HG03575 (cell line): Measurements from ENCODE around the gene ADGRG3.
"Not testable (repeated sequence)": the region's sequence is repeated elsewhere in the genome, so short reads cannot be mapped to it uniquely, and the experiment has no call there.

Experiments used
- ATAC-seq: cut with Tn5 transposase; IDR thresholded peaks from one replicate; pipeline ENCODE4 v1.9.1; 2021; ENCODE audit not compliant: unreplicated experiment, insufficient number of reproducible peaks, low FRiP score; ENCODE audit errors: extremely low read depth

Gene ADGRG3

DNA sequence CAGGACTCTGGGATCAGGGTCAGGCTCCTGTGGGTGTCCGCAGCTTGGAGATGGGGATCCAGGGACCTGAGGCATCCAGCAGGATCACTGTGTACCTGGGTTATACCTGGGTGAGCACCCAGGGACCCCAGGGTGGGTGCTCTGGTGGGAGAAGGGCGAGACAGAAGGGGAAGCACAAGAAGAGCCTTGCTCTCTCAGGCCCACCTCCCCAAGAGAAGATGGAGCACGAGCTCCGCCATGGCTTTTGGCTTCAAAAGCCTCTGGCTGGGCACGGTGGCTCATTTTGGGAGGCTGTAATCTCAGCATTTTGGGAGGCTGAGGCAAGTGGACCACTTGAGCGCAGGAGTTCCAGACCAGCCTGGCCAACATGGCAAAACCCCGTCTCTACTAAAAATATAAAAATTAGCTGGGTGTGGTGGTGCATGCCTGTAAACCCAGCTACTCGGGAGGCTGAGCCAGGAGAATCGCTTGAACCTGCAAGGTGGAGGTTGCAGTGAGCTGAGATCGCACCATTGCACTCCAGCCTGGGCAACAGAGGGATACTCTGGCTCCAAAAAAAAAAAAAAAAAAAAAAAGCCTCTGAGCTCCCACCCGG, 35.4 kb downstream of the ADGRG3 start:
- no peak for ATAC-seq

- ATAC-seq = no peak
Measured at GRCh38 chr16:57704011-57704904, 36.2 kb downstream of the ADGRG3 start.

DNA sequence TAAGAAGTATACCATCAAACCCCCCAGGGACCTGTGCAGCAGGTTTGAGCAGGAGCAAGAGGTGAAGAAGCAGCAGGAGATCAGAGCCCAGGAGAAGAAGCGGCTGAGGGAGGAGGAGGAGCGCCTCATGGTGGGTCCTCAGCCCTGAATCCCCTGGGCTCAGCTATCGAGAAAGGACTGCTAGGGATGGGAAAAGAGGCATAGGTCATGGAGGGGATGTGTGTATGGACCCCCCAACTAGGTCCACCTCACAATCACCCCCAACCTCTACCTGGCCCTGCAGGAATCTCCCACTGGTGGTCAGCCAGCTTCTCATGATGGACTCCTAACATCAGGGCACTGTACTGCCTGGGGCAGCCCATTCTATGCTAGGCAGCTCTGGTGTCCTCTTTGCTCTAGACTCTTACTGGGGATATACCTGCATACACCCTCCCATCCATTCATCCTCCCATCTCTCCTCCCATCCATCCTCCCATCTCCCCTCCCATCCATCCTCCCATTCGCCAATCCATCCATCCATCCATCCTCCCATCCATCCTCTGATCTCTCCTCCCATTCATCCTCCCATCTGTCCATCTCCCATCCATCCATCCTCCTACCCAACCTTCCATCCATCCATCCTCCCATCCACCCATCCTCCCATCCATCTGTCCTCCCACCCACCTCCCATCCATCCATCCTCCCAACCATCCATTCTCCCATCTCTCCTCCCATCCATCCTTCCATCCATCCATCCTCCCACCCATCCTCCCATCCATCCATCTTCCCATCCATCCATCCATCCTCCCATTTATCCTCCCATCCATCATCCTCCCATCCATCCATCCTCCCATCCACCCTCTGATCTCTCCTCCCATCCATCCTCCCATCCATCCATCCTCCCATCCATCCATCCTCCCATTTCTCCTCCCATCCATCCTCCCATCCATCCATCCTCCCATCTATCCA, 37.1 kb downstream of the ADGRG3 start:
- ATAC-seq = no peak

DNA sequence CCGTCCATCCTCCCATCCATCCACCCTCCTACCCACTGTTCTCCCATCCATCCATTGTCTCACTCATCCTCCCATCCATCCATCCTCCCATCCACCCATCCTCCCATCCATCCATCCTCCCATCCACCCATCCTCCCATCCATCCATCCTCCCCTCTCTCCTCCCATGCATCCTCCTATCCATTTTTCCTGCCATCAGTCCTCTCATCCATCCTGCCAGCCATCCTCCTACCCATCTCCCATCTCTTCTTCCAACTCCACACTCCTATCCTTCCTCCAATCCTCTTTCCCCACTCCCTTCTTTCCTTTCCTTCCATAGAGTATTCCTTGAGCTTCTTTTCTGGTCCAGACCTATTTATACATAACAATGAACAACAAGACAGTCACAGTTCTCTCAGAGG, 38.6 kb downstream of the ADGRG3 start:
- no peak for ATAC-seq

DNA sequence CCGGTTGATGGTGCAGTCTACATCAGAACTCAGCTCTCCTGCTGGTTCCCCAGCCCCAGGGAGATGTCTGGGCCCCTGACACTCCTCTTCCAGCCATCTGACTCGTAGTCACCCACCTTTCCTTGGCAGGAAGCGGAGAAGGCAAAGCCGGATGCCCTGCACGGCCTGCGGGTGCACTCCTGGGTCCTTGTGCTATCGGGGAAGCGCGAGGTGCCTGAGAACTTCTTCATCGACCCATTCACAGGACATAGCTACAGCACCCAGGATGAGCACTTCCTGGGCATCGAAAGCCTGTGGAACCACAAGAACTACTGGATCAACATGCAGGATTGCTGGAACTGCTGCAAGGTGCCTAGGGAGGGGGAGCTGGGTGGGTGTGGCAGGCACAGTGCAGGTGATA, 39.2 kb downstream of the ADGRG3 start:
- no peak for ATAC-seq

- ATAC-seq = no peak
Measured at GRCh38 chr16:57708168-57708567, 40.1 kb downstream of the ADGRG3 start.

GRCh38 chr16:57709663-57710062, 41.6 kb downstream of the ADGRG3 start:
- ATAC-seq = no peak

DNA sequence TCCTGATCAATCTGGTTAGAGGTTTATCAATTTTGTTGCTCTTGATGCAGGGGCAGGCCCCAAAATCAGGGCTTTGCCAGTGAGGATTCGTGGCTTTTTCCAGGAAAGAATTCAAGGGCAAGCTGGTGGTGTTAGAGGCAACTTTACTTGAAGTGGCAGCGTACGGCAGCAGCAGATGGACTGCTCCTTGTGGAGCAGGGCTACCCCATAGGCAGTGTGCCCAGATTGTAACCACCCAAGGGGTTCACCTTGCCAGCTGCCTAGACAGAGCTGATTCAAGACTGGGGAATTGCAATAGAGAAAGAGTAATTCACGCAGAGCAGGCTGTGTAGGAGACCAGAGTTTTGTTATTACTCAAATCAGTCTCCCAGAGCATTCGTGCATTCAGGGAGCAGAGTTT, 43.2 kb downstream of the ADGRG3 start:
- ATAC-seq = no peak

GRCh38 chr16:57711993-57712392, 43.9 kb downstream of the ADGRG3 start:
- no peak for ATAC-seq

- ATAC-seq = not testable (repeated sequence)
Measured at GRCh38 chr16:57712569-57712968, 44.5 kb downstream of the ADGRG3 start.

DNA sequence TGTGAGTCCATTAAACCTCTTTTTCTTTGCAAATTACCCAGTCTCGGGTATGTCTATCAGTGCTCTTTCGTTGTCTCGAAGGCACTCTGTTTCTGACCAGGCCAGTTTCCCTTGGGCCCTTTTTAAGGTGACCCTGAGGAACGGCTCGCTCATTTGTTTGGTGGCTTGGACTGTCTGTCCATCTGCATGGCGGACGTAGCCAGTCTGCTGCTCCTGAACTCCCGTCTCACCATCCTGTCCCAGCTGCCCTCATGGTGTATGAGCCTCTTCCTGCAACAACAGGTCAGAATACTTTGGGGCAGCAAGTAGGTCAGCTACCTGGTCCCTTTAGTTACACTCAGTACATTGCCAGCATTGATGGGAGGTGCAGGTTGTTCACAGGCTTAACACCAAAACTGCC, 45.5 kb downstream of the ADGRG3 start:
- ATAC-seq = no peak

GRCh38 chr16:57714047-57714446, 45.9 kb downstream of the ADGRG3 start:
- no peak for ATAC-seq

DNA sequence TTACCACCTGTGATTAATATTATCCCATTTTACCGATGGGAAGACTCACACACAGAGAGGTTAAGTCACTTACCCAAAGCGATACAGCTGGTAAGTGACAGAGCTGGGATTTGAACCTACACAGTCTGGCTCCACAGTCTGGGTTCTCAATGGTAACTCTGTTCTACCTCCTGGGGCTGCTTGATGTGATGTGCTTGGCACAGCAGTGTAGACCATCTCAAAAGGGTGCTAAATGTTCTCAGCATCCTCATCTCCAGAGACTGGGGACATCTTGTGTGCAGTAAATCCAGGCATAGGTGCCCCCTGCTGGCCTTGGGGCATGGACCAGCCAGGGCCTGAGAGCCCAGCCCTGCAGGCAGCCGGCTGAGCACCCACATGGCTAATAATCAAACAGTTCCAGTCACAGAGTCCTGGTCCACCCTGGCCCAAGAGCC, 52.1 kb downstream of the ADGRG3 start:
- no peak for ATAC-seq

- no peak for ATAC-seq
Measured at GRCh38 chr16:57721356-57722209, 53.5 kb downstream of the ADGRG3 start.

DNA sequence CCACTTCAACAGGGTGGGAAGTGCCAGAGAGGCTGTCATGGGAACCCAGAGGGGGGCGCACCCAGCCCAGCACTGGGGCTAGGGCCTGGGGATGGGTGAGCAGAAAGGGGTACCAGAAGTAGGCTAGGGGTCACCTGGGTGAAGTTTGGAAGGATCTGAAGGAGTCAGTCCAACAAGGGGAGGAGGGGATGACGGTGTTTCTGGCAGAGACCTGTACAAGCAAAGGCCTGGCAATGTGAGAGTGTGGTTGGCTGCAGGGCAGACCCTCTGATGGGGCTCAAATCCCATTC, 54.0 kb downstream of the ADGRG3 start:
- no peak for ATAC-seq

DNA sequence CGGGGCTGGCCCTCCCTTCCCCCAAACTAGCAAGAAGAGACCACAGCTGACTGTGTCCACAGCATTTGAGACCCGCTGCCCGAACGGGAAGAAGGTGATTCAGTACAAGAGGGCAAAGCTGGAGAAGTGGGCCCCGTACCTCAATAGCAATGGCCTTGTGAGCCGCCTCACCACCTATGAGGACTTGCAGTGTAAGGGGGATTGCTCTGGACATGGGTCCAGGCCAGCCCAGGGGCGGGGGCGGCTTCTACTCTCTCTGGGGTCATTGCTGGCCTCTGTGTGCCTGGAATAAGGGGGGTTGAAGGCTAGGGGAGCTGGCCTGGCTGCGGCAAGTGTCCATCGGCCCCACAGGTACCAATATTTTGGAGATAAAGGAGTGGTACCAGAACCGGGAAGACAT, 54.5 kb downstream of the ADGRG3 start:
- ATAC-seq = no peak

- ATAC-seq = no peak
Measured at GRCh38 chr16:57723170-57723569, 55.1 kb downstream of the ADGRG3 start.

DNA sequence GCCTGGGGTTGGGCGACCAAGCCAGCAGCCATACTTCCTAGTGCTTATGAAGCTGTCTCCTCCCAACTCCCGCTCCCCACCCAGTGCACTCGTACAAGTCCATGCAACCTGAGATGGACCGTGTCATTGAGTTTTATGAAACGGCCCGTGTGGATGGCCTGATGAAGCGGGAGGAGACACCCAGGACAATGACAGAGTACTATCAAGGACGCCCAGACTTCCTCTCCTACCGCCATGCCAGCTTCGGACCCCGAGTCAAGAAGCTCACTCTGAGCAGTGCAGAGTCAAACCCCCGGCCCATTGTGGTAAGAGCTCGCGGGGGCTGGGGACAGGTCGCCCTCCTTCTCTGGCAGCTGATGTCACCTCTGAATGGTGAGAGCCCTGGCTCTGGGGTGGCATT, 56.4 kb downstream of the ADGRG3 start:
- ATAC-seq = no peak

DNA sequence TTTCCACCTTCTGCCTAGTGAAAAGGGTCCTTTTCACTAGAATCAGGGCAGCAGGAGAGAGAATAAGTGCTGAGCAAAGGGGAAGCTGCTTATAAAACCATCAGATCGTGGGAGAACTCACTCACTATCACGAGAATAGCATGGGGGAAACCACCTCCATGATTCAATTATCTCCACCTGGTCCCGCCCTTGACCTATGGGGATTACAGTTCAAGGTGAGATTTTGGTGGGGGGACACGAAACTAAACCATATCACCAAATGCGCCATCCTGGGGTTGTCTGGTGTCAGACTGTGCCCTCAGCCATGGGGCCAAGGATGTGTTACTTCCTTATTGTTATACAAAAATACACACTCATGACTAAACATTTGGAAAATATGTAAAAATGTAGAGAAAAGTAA, 57.0 kb downstream of the ADGRG3 start:
- no peak for ATAC-seq
